ENCODE results near the gene FAM171A2.

- TF ChIP-seq POLR2A (IDR thresholded peaks at IDR 0.05) = no peak
- TF ChIP-seq, protein P1, sequence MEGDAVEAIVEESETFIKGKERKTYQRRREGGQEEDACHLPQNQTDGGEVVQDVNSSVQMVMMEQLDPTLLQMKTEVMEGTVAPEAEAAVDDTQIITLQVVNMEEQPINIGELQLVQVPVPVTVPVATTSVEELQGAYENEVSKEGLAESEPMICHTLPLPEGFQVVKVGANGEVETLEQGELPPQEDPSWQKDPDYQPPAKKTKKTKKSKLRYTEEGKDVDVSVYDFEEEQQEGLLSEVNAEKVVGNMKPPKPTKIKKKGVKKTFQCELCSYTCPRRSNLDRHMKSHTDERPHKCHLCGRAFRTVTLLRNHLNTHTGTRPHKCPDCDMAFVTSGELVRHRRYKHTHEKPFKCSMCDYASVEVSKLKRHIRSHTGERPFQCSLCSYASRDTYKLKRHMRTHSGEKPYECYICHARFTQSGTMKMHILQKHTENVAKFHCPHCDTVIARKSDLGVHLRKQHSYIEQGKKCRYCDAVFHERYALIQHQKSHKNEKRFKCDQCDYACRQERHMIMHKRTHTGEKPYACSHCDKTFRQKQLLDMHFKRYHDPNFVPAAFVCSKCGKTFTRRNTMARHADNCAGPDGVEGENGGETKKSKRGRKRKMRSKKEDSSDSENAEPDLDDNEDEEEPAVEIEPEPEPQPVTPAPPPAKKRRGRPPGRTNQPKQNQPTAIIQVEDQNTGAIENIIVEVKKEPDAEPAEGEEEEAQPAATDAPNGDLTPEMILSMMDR (IDR thresholded peaks at IDR 0.05) = no peak
Measured at GRCh38 chr17:44311562-44312181, 52.0 kb downstream of the FAM171A2 start.

Measured in Peyer's patch (tissue), 4 donors.